ENCODE measurements around the gene ATL3.
"Not testable (repeated sequence)": the region's sequence is repeated elsewhere in the genome, so short reads cannot be mapped to it uniquely, and the experiment has no call there.

ATL3 gene

GRCh38 chr11:63681321-63682065 is 10.3 kb upstream of the ATL3 start, which contains the start of gene RTN3:
TSS of gene RTN3 (plus strand) at chr11:63681500. CDS start at chr11:63681637, 137 bp downstream.
- DNase-seq (ENCODE audit: low spot score) = peak; percentile 98

- no peak for DNase-seq (ENCODE audit: low spot score)
These were observed 9.7 kb upstream of the ATL3 start for GRCh38 chr11:63680834-63681320.

GRCh38 chr11:63673579-63673978 is 2.4 kb upstream of the ATL3 start:
- no peak for DNase-seq (ENCODE audit: low spot score)

GRCh38 chr11:63672936-63673539 is 1.9 kb upstream of the ATL3 start:
- no peak for DNase-seq (ENCODE audit: low spot score)

GRCh38 chr11:63672156-63672463 is 934 bp upstream of the ATL3 start:
- DNase-seq (ENCODE audit: low spot score) = no peak

GRCh38 chr11:63670433-63671321 is 499 bp downstream of the ATL3 start:
- DNase-seq (ENCODE audit: low spot score) = peak; percentile 70

- DNase-seq (ENCODE audit: low spot score) = no peak
These were observed 1.1 kb downstream of the ATL3 start for GRCh38 chr11:63670096-63670432.

GRCh38 chr11:63667995-63668795 is 3.0 kb downstream of the ATL3 start:
- peak; percentile 88 for DNase-seq (ENCODE audit: low spot score)

- no peak for DNase-seq (ENCODE audit: low spot score)
These were observed 4.3 kb downstream of the ATL3 start for GRCh38 chr11:63666874-63667273.

GRCh38 chr11:63663809-63664208 is 7.4 kb downstream of the ATL3 start:
- DNase-seq (ENCODE audit: low spot score) = peak; percentile 78

- DNase-seq (ENCODE audit: low spot score) = no peak
These were observed 10.2 kb downstream of the ATL3 start for GRCh38 chr11:63660972-63661371.

- no peak for DNase-seq (ENCODE audit: low spot score)
These were observed 18.5 kb downstream of the ATL3 start for GRCh38 chr11:63652671-63653070.

GRCh38 chr11:63643205-63643604 is 28.0 kb downstream of the ATL3 start:
- DNase-seq (ENCODE audit: low spot score) = no peak

GRCh38 chr11:63641727-63642126 is 29.4 kb downstream of the ATL3 start:
- no peak for DNase-seq (ENCODE audit: low spot score)

GRCh38 chr11:63639199-63639832 is 31.9 kb downstream of the ATL3 start:
- DNase-seq (ENCODE audit: low spot score) = no peak

- DNase-seq (ENCODE audit: low spot score) = not testable (repeated sequence)
These were observed 32.7 kb downstream of the ATL3 start for GRCh38 chr11:63638436-63638835.

GRCh38 chr11:63635762-63636465 is 35.3 kb downstream of the ATL3 start:
- peak; percentile 72 for DNase-seq (ENCODE audit: low spot score)

- DNase-seq (ENCODE audit: low spot score) = no peak
These were observed 41.8 kb downstream of the ATL3 start for GRCh38 chr11:63629426-63629825.

- no peak for DNase-seq (ENCODE audit: low spot score)
These were observed 47.5 kb downstream of the ATL3 start for GRCh38 chr11:63623513-63624140.

- DNase-seq (ENCODE audit: low spot score) = peak; percentile 97
These were observed 48.9 kb downstream of the ATL3 start for GRCh38 chr11:63622323-63622722.

All from kidney tubule cell (primary cell).